Measurements from ENCODE around the gene SLAMF1. TPM values are rescaled to one million over a fixed set of nuclear protein-coding genes. Genes with fewer than 3 reads are reported as not detected.
A peak's percentile ranks its signal among the peaks of the same experiment; 100 is the strongest.

SLAMF1 gene
- total RNA-seq, 5 donors from 2014 or later (not counting 1 experiment from before 2014, with no cell fraction given), result 19.4 to 38.7 (median 30.7) TPM

- ChIA-PET CTCF (interaction anchor here in 1 of 2 donors (0.9 to 1.5 kb wide), 4 partner anchors 10 to 77 kb away, joined by 3 to 6 read pairs (median 3); no protein-coding TSS in a partner anchor), POLR2A (interaction anchor here in 1 of 2 donors (0.8 to 1.5 kb wide), 3 partner anchors 17 to 20 kb away, joined by 3 read pairs; no protein-coding TSS in a partner anchor)
- peaks cover 27 to 36% of the 10 kb centered on the region in 2 experiments for H3K4me1 ChIP-seq (ENCODE audit: control insufficient read depth in 1 of 2, extremely low read depth in 1 of 2, insufficient read depth in 2 of 2, low read length in 2 of 2)
- Mint-ChIP-seq H3K9me3 (peaks cover 0 to 6% (median 4%) of the 10 kb centered on the region in 3 donors), H3K4me3 (peak overlapping the region; percentile 77 to 92 (median 86)), H3K36me3 (peaks cover 19% of the 10 kb centered on the region), H3K27ac (peak overlapping the region; percentile 98 to 99), H3K4me1 (peaks cover 76 to 91% (median 81%) of the 10 kb centered on the region in 3 donors), H3K27me3 (no peaks in the 10 kb centered on the region)
- ATAC-seq (replicated peaks in 1 of 4), result peak; percentile 18 to 25 (median 20)
- H3K36me3 ChIP-seq (ENCODE audit: control insufficient read depth in 2 of 2, extremely low read depth in 1 of 2, insufficient read depth in 1 of 2, low read length in 1 of 2), result no peaks in the 10 kb centered on the region
- no peaks in the 10 kb centered on the region for H3K9me3 ChIP-seq
- H3K4me3 ChIP-seq (ENCODE audit: control insufficient read depth in 1 of 2, extremely low read depth in 1 of 2, low read length in 1 of 2), result peak overlapping the region; percentile 61 to 69
- H3K27me3 ChIP-seq (replicated peaks in 1 of 2; ENCODE audit: control insufficient read depth in 2 of 2, extremely low read depth in 1 of 2, insufficient read depth in 2 of 2, low read length in 1 of 2), result no peaks in the 10 kb centered on the region
- H3K27ac ChIP-seq (ENCODE audit: low read length), result peak overlapping the region; percentile 87
- no CpG with 5 or more reads among the region's 3 CpGs for WGBS (ENCODE audit: insufficient coverage)
- DNase-seq, result no peak
These were observed 68.2 kb downstream of the SLAMF1 start for GRCh38 chr1:160578525-160579191.

DNA sequence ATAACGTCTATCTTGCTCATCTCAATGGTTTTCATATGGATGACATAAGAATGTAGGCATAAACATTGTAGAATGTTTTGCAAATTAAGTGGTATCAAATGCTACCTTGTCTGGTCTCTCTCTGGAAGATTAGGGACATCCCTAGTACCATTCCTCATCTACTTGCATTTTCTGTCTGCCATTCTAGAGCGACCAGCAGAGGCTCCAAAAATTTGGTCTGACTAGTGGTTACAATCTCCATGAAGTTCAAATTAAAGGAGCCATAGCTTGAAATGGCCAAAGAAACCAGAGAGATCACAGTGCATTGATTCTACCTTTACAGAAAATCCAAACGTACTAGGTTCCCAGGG, 68.7 kb downstream of the SLAMF1 start:
- Histone ChIP-seq H3K9me3 (no peaks in the 10 kb centered on the region), H3K27ac (ENCODE audit: low read length) (peak overlapping the region; percentile 87), H3K4me1 (ENCODE audit: control insufficient read depth in 1 of 2, extremely low read depth in 1 of 2, insufficient read depth in 2 of 2, low read length in 2 of 2) (peaks cover 27 to 41% of the 10 kb centered on the region in 2 experiments), H3K27me3 (replicated peaks in 1 of 2; ENCODE audit: control insufficient read depth in 2 of 2, extremely low read depth in 1 of 2, insufficient read depth in 2 of 2, low read length in 1 of 2) (no peaks in the 10 kb centered on the region), H3K36me3 (ENCODE audit: control insufficient read depth in 2 of 2, extremely low read depth in 1 of 2, insufficient read depth in 1 of 2, low read length in 1 of 2) (no peaks in the 10 kb centered on the region), H3K4me3 (ENCODE audit: control insufficient read depth in 1 of 2, extremely low read depth in 1 of 2, low read length in 1 of 2) (peak overlapping the region in 1 of 2 donors; percentile 61)
- peaks cover 19% of the 10 kb centered on the region for H3K36me3 Mint-ChIP-seq
- H3K9me3 Mint-ChIP-seq, result peaks cover 0 to 3% (median 1%) of the 10 kb centered on the region in 3 donors
- H3K4me1 Mint-ChIP-seq, result peaks cover 81 to 91% (median 82%) of the 10 kb centered on the region in 3 donors
- H3K27ac Mint-ChIP-seq, result peak overlapping the region; percentile 98 to 99
- ChIA-PET POLR2A (interaction anchor here in 1 of 2 donors (0.8 to 1.5 kb wide), 3 partner anchors 16 to 20 kb away, joined by 3 read pairs; no protein-coding TSS in a partner anchor), CTCF (interaction anchor here (0.6 to 1.5 kb wide), 8 partner anchors 10 to 167 kb away, joined by 3 to 8 read pairs (median 4); no protein-coding TSS in a partner anchor)
- H3K4me3 Mint-ChIP-seq, result peak overlapping the region; percentile 77 to 92 (median 86)
- no peaks in the 10 kb centered on the region for H3K27me3 Mint-ChIP-seq
- 0% methylated on average over 1 of the region's 3 CpGs for WGBS (ENCODE audit: insufficient coverage)
- no peak for DNase-seq
- no peak for ATAC-seq (replicated peaks in 1 of 4)

GRCh38 chr1:160577671-160578070, 69.2 kb downstream of the SLAMF1 start:
- CTCF ChIA-PET, result interaction anchor here (0.6 to 1.5 kb wide), 8 partner anchors 9 to 624 kb away, joined by 3 to 8 read pairs (median 3); no protein-coding TSS in a partner anchor
- no peak for DNase-seq
- H3K9me3 Mint-ChIP-seq, result no peaks in the 10 kb centered on the region
- Histone ChIP-seq H3K27me3 (replicated peaks in 1 of 2; ENCODE audit: control insufficient read depth in 2 of 2, extremely low read depth in 1 of 2, insufficient read depth in 2 of 2, low read length in 1 of 2) (no peaks in the 10 kb centered on the region), H3K27ac (ENCODE audit: low read length) (peak overlapping the region; percentile 87), H3K9me3 (no peaks in the 10 kb centered on the region), H3K4me3 (ENCODE audit: control insufficient read depth in 1 of 2, extremely low read depth in 1 of 2, low read length in 1 of 2) (peak overlapping the region in 1 of 2 donors; percentile 61), H3K4me1 (ENCODE audit: control insufficient read depth in 1 of 2, extremely low read depth in 1 of 2, insufficient read depth in 2 of 2, low read length in 2 of 2) (peaks cover 27 to 43% of the 10 kb centered on the region in 2 experiments), H3K36me3 (ENCODE audit: control insufficient read depth in 2 of 2, extremely low read depth in 1 of 2, insufficient read depth in 1 of 2, low read length in 1 of 2) (no peaks in the 10 kb centered on the region)
- peaks cover 18% of the 10 kb centered on the region for H3K36me3 Mint-ChIP-seq
- POLR2A ChIA-PET, result interaction anchor here (0.6 to 1.5 kb wide), 5 partner anchors 16 to 617 kb away, joined by 3 to 4 read pairs (median 3); no protein-coding TSS in a partner anchor
- no CpG with 5 or more reads among the region's 2 CpGs for WGBS (ENCODE audit: insufficient coverage)
- ATAC-seq (replicated peaks in 1 of 4), result peak in 2 of 4 experiments; percentile 7 to 8
- peak overlapping the region; percentile 98 for H3K27ac Mint-ChIP-seq
- no peaks in the 10 kb centered on the region for H3K27me3 Mint-ChIP-seq
- peak overlapping the region; percentile 77 to 86 (median 86) for H3K4me3 Mint-ChIP-seq
- H3K4me1 Mint-ChIP-seq, result peaks cover 85 to 92% (median 86%) of the 10 kb centered on the region in 3 donors

GRCh38 chr1:160576884-160577283, 70.0 kb downstream of the SLAMF1 start:
- Histone ChIP-seq H3K36me3 (ENCODE audit: control insufficient read depth in 2 of 2, extremely low read depth in 1 of 2, insufficient read depth in 1 of 2, low read length in 1 of 2) (peaks cover 0 to 5% of the 10 kb centered on the region in 2 donors), H3K9me3 (no peaks in the 10 kb centered on the region), H3K4me3 (ENCODE audit: control insufficient read depth in 1 of 2, extremely low read depth in 1 of 2, low read length in 1 of 2) (peak overlapping the region; percentile 34 to 61), H3K27ac (ENCODE audit: low read length) (peak overlapping the region; percentile 87), H3K27me3 (replicated peaks in 1 of 2; ENCODE audit: control insufficient read depth in 2 of 2, extremely low read depth in 1 of 2, insufficient read depth in 2 of 2, low read length in 1 of 2) (no peaks in the 10 kb centered on the region), H3K4me1 (ENCODE audit: control insufficient read depth in 1 of 2, extremely low read depth in 1 of 2, insufficient read depth in 2 of 2, low read length in 2 of 2) (peaks cover 27 to 49% of the 10 kb centered on the region in 2 experiments)
- DNase-seq (no peak), ATAC-seq (replicated peaks in 1 of 4) (no peak)
- H3K27me3 Mint-ChIP-seq, result no peaks in the 10 kb centered on the region
- ChIA-PET POLR2A (interaction anchor here in 1 of 2 donors (1.4 kb wide), 1 partner anchor 15 kb away, joined by 3 read pairs; no protein-coding TSS in a partner anchor), CTCF (interaction anchor here in 1 of 2 donors (0.7 to 1.5 kb wide), 4 partner anchors 9 to 625 kb away, joined by 3 to 5 read pairs (median 3); no protein-coding TSS in a partner anchor)
- peaks cover 24% of the 10 kb centered on the region for H3K36me3 Mint-ChIP-seq
- peaks cover 89 to 95% (median 91%) of the 10 kb centered on the region in 3 donors for H3K4me1 Mint-ChIP-seq
- no CpG with 5 or more reads among the region's 2 CpGs for WGBS (ENCODE audit: insufficient coverage)
- H3K27ac Mint-ChIP-seq, result peak overlapping the region; percentile 98
- H3K9me3 Mint-ChIP-seq, result peaks cover 0 to 4% (median 0%) of the 10 kb centered on the region in 3 donors
- H3K4me3 Mint-ChIP-seq, result peak overlapping the region; percentile 77 to 86 (median 86)

DNA sequence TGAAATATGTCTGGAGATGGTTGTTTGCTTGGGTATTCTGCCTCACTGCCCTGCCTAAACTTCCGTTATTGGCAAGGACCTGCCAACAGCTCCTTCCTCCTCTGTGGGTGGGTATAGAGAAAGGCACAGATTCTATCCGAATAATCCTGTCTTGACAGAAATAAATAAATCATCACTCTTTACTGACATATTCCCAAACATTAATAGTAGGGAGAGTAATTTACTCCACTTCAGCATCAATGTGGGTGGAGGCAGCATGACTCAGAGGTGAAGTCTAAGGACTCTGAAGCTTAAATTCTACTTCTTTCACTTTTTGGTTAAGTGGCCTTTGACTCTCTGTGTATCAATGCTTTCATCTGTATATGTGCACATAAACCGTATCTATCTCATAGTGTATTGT, 70.5 kb downstream of the SLAMF1 start:
- peak in 2 of 35 experiments; percentile 29 to 46 for DNase-seq
- WGBS (ENCODE audit: insufficient coverage), result no CpG with 5 or more reads among the region's 3 CpGs
- Histone ChIP-seq H3K4me1 (ENCODE audit: control insufficient read depth in 1 of 2, extremely low read depth in 1 of 2, insufficient read depth in 2 of 2, low read length in 2 of 2) (peaks cover 27 to 52% of the 10 kb centered on the region in 2 experiments), H3K36me3 (ENCODE audit: control insufficient read depth in 2 of 2, extremely low read depth in 1 of 2, insufficient read depth in 1 of 2, low read length in 1 of 2) (peaks cover 0 to 8% of the 10 kb centered on the region in 2 donors), H3K9me3 (no peaks in the 10 kb centered on the region), H3K27me3 (replicated peaks in 1 of 2; ENCODE audit: control insufficient read depth in 2 of 2, extremely low read depth in 1 of 2, insufficient read depth in 2 of 2, low read length in 1 of 2) (no peaks in the 10 kb centered on the region), H3K4me3 (ENCODE audit: control insufficient read depth in 1 of 2, extremely low read depth in 1 of 2, low read length in 1 of 2) (peak overlapping the region in 1 of 2 donors; percentile 61), H3K27ac (ENCODE audit: low read length) (peak overlapping the region; percentile 87)
- peak; percentile 54 to 63 (median 58) for ATAC-seq (replicated peaks in 1 of 4)
- H3K27ac Mint-ChIP-seq, result peak overlapping the region; percentile 98
- peaks cover 0 to 7% (median 0%) of the 10 kb centered on the region in 3 donors for H3K9me3 Mint-ChIP-seq
- ChIA-PET POLR2A (no interaction called here), CTCF (interaction anchor here (0.5 to 1.2 kb wide), 5 partner anchors 15 to 400 kb away, joined by 3 to 4 read pairs (median 3); no protein-coding TSS in a partner anchor)
- H3K36me3 Mint-ChIP-seq, result peaks cover 27% of the 10 kb centered on the region
- H3K4me1 Mint-ChIP-seq, result peaks cover 89 to 95% (median 91%) of the 10 kb centered on the region in 3 donors
- no peaks in the 10 kb centered on the region for H3K27me3 Mint-ChIP-seq
- peak overlapping the region; percentile 77 to 86 (median 86) for H3K4me3 Mint-ChIP-seq
